Neuronal stem cell (in vitro differentiated cells): ENCODE measurements around the gene IQCK.
A peak's percentile ranks its signal among the peaks of the same experiment; 100 is the strongest.

Experiments used
- DNase-seq: peaks from one replicate; pipeline ENCODE4 v3.0.0-alpha.2; 2013; ENCODE audit warnings: low spot score
- H2AFZ ChIP-seq: one replicate; pipeline ENCODE4 v1.6.1; 2013; ENCODE audit warnings: mild to moderate bottlenecking, low read length, inconsistent platforms
- H2AK5ac ChIP-seq: 2 replicates; pipeline ENCODE4 v1.6.1; 2013; ENCODE audit warnings: low read depth, mild to moderate bottlenecking, inconsistent platforms, low read length, moderate library complexity, mixed read lengths
- H2BK120ac ChIP-seq: 2 replicates; pipeline ENCODE4 v1.6.1; 2013; ENCODE audit warnings: low read depth, mild to moderate bottlenecking, inconsistent platforms, low read length, moderate library complexity, mixed read lengths
- H2BK12ac ChIP-seq: one replicate; pipeline ENCODE4 v1.6.1; 2013; ENCODE audit warnings: low read length, inconsistent platforms
- H2BK15ac ChIP-seq: 2 replicates; pipeline ENCODE4 v1.6.1; 2013; ENCODE audit warnings: mild to moderate bottlenecking, low read length, inconsistent platforms, mixed read lengths
- H2BK5ac ChIP-seq: one replicate; pipeline ENCODE4 v1.6.1; 2013; ENCODE audit warnings: inconsistent platforms, mild to moderate bottlenecking, low read length, moderate library complexity
- H3K14ac ChIP-seq: one replicate; pipeline ENCODE4 v1.6.1; 2013; ENCODE audit warnings: low read length, inconsistent platforms
- H3K18ac ChIP-seq: 2 replicates; pipeline ENCODE4 v1.6.1; 2013; ENCODE audit warnings: low read length, inconsistent platforms
- H3K23ac ChIP-seq: 2 replicates; pipeline ENCODE4 v1.6.1; 2013; ENCODE audit warnings: low read depth, mild to moderate bottlenecking, mixed read lengths, low read length, inconsistent platforms; ENCODE audit not compliant: poor library complexity
- H3K27ac ChIP-seq: replicated peaks from 3 replicates; pipeline ENCODE4 v1.5.1; 2013; ENCODE audit warnings: low read length, inconsistent platforms
- H3K27me3 ChIP-seq, 3 experiments: 2 replicates each; pipeline ENCODE4 v1.6.1; 2013; ENCODE audit warnings: low read length in 3 of 3, mild to moderate bottlenecking in 2 of 3, inconsistent platforms in 1 of 3, low read depth in 1 of 3, mixed read lengths in 1 of 3, moderate library complexity in 1 of 3; ENCODE audit not compliant: control insufficient read depth in 3 of 3, insufficient read depth in 3 of 3
- H3K36me3 ChIP-seq, 2 donors: replicated peaks in 1 of 2; 2 replicates each; pipeline ENCODE4 v1.6.1; 2013; ENCODE audit warnings: low read length in 2 of 2; ENCODE audit not compliant: control insufficient read depth in 2 of 2, insufficient read depth in 2 of 2
- H3K4ac ChIP-seq: 2 replicates; pipeline ENCODE4 v1.6.1; 2013; ENCODE audit warnings: inconsistent platforms, mild to moderate bottlenecking, low read length, moderate library complexity
- H3K4me1 ChIP-seq, 2 donors: 1 replicate in 1 of 2; 2 replicates in 1 of 2; pipeline ENCODE4 v1.6.1; 2013; ENCODE audit warnings: low read length in 2 of 2, low read depth in 1 of 2; ENCODE audit not compliant: control insufficient read depth in 2 of 2, insufficient read depth in 1 of 2
- H3K4me2 ChIP-seq: one replicate; pipeline ENCODE4 v1.6.1; 2013; ENCODE audit warnings: mild to moderate bottlenecking, low read length, inconsistent platforms; ENCODE audit not compliant: insufficient read depth, poor library complexity, severe bottlenecking
- H3K4me3 ChIP-seq, 2 donors: 2 replicates each; pipeline ENCODE4 v1.5.1; 2013; ENCODE audit warnings: low read length in 2 of 2, mild to moderate bottlenecking in 2 of 2, inconsistent platforms in 1 of 2, moderate library complexity in 1 of 2
- H3K79me1 ChIP-seq: one replicate; pipeline ENCODE4 v1.6.1; 2013; ENCODE audit warnings: low read depth, mild to moderate bottlenecking, inconsistent platforms, low read length, moderate library complexity
- H3K9ac ChIP-seq: one replicate; pipeline ENCODE4 v1.6.1; 2013; ENCODE audit warnings: mild to moderate bottlenecking, low read depth, low read length, inconsistent platforms; ENCODE audit not compliant: poor library complexity
- H3K9me3 ChIP-seq, 2 donors: replicated peaks in 1 of 2; 2 replicates each; pipeline versions ENCODE3 to v1.6.1; 2013; ENCODE audit warnings: low read length in 2 of 2, mild to moderate bottlenecking in 2 of 2, inconsistent platforms in 1 of 2, low read depth in 1 of 2, mixed read lengths in 1 of 2, moderate library complexity in 1 of 2; ENCODE audit not compliant: control insufficient read depth in 2 of 2, insufficient read depth in 1 of 2
- H4K8ac ChIP-seq: one replicate; pipeline ENCODE4 v1.6.1; 2013; ENCODE audit warnings: low read depth, mild to moderate bottlenecking, inconsistent platforms, low read length, moderate library complexity
- H4K91ac ChIP-seq: one replicate; pipeline ENCODE4 v1.6.1; 2013; ENCODE audit warnings: low read length, low read depth, mild to moderate bottlenecking, inconsistent platforms; ENCODE audit not compliant: poor library complexity
- WGBS, 2 donors: extraction: QIAGEN DNeasy Blood & Tissue Kit; methylation state at CpG; one replicate each; pipeline ENCODE4 v1.1.7; 2013; ENCODE audit warnings: missing lambda C conversion rate in 2 of 2, mixed read lengths in 1 of 2; ENCODE audit not compliant: insufficient read length in 2 of 2, insufficient replicate concordance in 1 of 2; ENCODE audit errors: extremely low coverage in 2 of 2; 5-methylcytosine and 5-hydroxymethylcytosine counted together

IQCK gene

GRCh38 chr16:19717314-19717713, 757 bp upstream of the IQCK start:
- peak; percentile 30 for DNase-seq
- peak overlapping the region; percentile 98 for H2AFZ ChIP-seq
- no peaks in the 10 kb centered on the region for H3K27me3 ChIP-seq
- peaks cover 7 to 10% of the 10 kb centered on the region in 2 donors for H3K4me1 ChIP-seq
- no peak overlapping the region for H3K4ac ChIP-seq
- peak overlapping the region; percentile 96 to 97 for H3K4me3 ChIP-seq
- no CpG with 5 or more reads among the region's 10 CpGs for WGBS, 2 donors
- H4K91ac ChIP-seq: no peak overlapping the region
- H3K27ac ChIP-seq: peak overlapping the region; percentile 81
- H2BK12ac ChIP-seq: no peak overlapping the region
- no peak overlapping the region for H3K18ac ChIP-seq
- H3K23ac ChIP-seq: no peak overlapping the region
- no peak overlapping the region for H2BK5ac ChIP-seq
- no peak overlapping the region for H3K9ac ChIP-seq
- no peak overlapping the region for H2BK120ac ChIP-seq
- H2BK15ac ChIP-seq: no peak overlapping the region
- no peaks in the 10 kb centered on the region for H3K9me3 ChIP-seq
- H2AK5ac ChIP-seq: no peak overlapping the region
- H3K36me3 ChIP-seq: peaks cover 27 to 51% of the 10 kb centered on the region in 2 donors
- no peak overlapping the region for H4K8ac ChIP-seq
- no peak overlapping the region for H3K14ac ChIP-seq
- H3K4me2 ChIP-seq: peak overlapping the region; percentile 59
- H3K79me1 ChIP-seq: peaks cover 11% of the 10 kb centered on the region

GRCh38 chr16:19718624-19718965, 524 bp downstream of the IQCK start:
- no peak overlapping the region for H3K14ac ChIP-seq
- no peaks in the 10 kb centered on the region for H3K9me3 ChIP-seq
- H2BK5ac ChIP-seq: peak overlapping the region; percentile 77
- H4K8ac ChIP-seq: no peak overlapping the region
- no CpG with 5 or more reads among the region's 21 CpGs for WGBS, 2 donors
- H3K4me2 ChIP-seq: peak overlapping the region; percentile 85
- H3K4me1 ChIP-seq: peaks cover 7 to 10% of the 10 kb centered on the region in 2 donors
- no peak overlapping the region for H3K9ac ChIP-seq
- no peak overlapping the region for H2BK15ac ChIP-seq
- peak overlapping the region; percentile 98 for H2AFZ ChIP-seq
- no peaks in the 10 kb centered on the region for H3K27me3 ChIP-seq
- H3K18ac ChIP-seq: peak overlapping the region; percentile 95
- H3K23ac ChIP-seq: peak overlapping the region; percentile 92
- H2BK12ac ChIP-seq: no peak overlapping the region
- H3K4me3 ChIP-seq: peak overlapping the region; percentile 96 to 97
- H3K4ac ChIP-seq: no peak overlapping the region
- no peak for DNase-seq
- H3K27ac ChIP-seq: peak overlapping the region; percentile 83
- peak overlapping the region; percentile 30 for H2BK120ac ChIP-seq
- H3K36me3 ChIP-seq: peaks cover 17 to 40% of the 10 kb centered on the region in 2 donors
- H3K79me1 ChIP-seq: peaks cover 6% of the 10 kb centered on the region
- no peak overlapping the region for H2AK5ac ChIP-seq
- no peak overlapping the region for H4K91ac ChIP-seq

GRCh38 chr16:19722269-19722952, 4.3 kb downstream of the IQCK start:
- Histone ChIP-seq H3K9ac (no peak overlapping the region), H3K79me1 (no peaks in the 10 kb centered on the region), H3K4me3 (peak overlapping the region in 1 of 2 donors; percentile 20), H3K4ac (no peak overlapping the region), H3K23ac (no peak overlapping the region), H3K27ac (no peak overlapping the region), H2BK15ac (no peak overlapping the region), H3K27me3 (no peaks in the 10 kb centered on the region), H2AK5ac (no peak overlapping the region), H3K36me3 (peaks cover 2 to 12% of the 10 kb centered on the region in 2 donors), H2BK120ac (no peak overlapping the region), H3K14ac (no peak overlapping the region), H4K91ac (no peak overlapping the region), H3K18ac (no peak overlapping the region), H2BK12ac (no peak overlapping the region), H2AFZ (no peak overlapping the region), H3K4me1 (peaks cover 0 to 3% of the 10 kb centered on the region in 2 donors), H3K9me3 (no peaks in the 10 kb centered on the region), H3K4me2 (no peak overlapping the region), H2BK5ac (no peak overlapping the region), H4K8ac (no peak overlapping the region)
- WGBS, 2 donors: no CpG with 5 or more reads among the region's 11 CpGs
- no peak for DNase-seq

- H2BK120ac ChIP-seq: no peak overlapping the region
- H3K4me2 ChIP-seq: no peak overlapping the region
- no peak overlapping the region for H2BK12ac ChIP-seq
- no peak overlapping the region for H4K91ac ChIP-seq
- no peak overlapping the region for H3K4me3 ChIP-seq
- 100% methylated on average over 1 of the region's 7 CpGs; no CpG with 5 or more reads in 1 of the 2 donors for WGBS, 2 donors
- H3K27ac ChIP-seq: no peak overlapping the region
- H3K14ac ChIP-seq: no peak overlapping the region
- DNase-seq: no peak
- H3K79me1 ChIP-seq: no peaks in the 10 kb centered on the region
- no peak overlapping the region for H3K4ac ChIP-seq
- H4K8ac ChIP-seq: no peak overlapping the region
- no peak overlapping the region for H2BK5ac ChIP-seq
- H3K27me3 ChIP-seq: no peaks in the 10 kb centered on the region
- no peak overlapping the region for H2BK15ac ChIP-seq
- peaks cover 2 to 12% of the 10 kb centered on the region in 2 donors for H3K36me3 ChIP-seq
- H3K23ac ChIP-seq: no peak overlapping the region
- no peak overlapping the region for H2AFZ ChIP-seq
- no peak overlapping the region for H3K18ac ChIP-seq
- no peak overlapping the region for H2AK5ac ChIP-seq
- H3K9me3 ChIP-seq: no peaks in the 10 kb centered on the region
- H3K4me1 ChIP-seq: peaks cover 0 to 3% of the 10 kb centered on the region in 2 donors
- H3K9ac ChIP-seq: no peak overlapping the region
Observed at GRCh38 chr16:19722981-19723380, 4.9 kb downstream of the IQCK start.
